Measurements from ENCODE around the gene LNPEP.
"Not testable (repeated sequence)": the region's sequence is repeated elsewhere in the genome, so short reads cannot be mapped to it uniquely, and the experiment has no call there.

LNPEP gene

DNA sequence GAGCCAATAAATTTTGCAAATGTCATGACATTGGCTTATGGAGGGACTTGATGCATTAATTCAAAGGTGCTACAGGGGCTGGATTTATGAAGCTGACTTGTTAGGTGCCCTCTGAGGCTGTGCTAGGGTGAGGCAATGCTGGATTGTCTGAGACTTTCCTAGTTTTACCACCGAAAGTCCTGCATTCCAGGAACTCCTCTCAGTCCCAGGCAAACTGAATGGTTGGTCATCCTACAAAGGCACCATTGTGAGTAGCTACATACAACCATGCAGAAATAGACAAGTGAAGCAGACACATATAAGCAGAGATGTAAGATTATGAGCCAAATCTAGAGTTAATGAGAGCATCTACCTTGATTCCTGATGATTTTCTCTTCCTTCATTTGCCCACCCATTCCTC is 111.2 kb downstream of the LNPEP start:
- DNase-seq, result no peak

DNA sequence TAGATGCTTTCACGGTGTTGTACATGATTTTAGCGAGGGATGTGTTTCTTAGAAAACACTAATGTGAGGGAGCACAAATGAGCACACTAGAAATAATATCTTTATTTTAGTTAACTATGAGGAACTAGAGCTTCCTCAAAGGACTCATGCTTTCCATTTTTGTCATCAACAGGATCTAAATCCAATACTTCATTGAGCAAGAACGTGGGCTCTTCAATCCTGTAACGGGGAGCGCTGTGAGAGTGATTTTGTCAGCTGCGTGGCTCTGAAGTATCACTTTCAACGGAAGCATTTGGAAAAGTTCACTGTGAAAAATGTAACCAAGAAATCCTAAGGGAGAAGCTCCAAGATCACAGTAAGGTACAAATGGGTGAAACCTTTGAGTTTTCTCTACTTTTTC is 113.3 kb downstream of the LNPEP start:
- DNase-seq, result no peak

DNA sequence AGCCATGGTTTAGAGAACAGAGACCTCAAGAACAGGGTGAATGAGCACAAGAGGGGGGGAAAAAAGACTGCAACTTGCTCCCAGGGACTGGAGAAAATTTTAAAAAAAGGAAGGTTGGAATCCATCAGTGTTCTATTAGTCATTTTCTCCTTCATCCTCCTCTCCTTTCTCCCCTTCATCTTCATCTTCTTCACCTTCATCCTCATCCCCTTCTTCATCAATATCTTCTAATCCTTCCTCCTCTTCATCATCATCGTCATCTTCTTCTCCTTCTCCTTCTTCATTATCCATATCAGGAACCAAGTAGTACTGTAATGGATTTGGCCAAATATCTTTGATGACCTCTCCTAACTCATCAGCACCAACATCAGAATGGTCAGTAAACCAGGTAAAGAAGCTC is 120.4 kb downstream of the LNPEP start:
- DNase-seq, result no peak

GRCh38 chr5:97062046-97062445 is 126.2 kb downstream of the LNPEP start:
- DNase-seq, result no peak

GRCh38 chr5:97063251-97063650 is 127.4 kb downstream of the LNPEP start:
- peak in 2 of 56 donors; percentile 8 to 12 for DNase-seq

DNA sequence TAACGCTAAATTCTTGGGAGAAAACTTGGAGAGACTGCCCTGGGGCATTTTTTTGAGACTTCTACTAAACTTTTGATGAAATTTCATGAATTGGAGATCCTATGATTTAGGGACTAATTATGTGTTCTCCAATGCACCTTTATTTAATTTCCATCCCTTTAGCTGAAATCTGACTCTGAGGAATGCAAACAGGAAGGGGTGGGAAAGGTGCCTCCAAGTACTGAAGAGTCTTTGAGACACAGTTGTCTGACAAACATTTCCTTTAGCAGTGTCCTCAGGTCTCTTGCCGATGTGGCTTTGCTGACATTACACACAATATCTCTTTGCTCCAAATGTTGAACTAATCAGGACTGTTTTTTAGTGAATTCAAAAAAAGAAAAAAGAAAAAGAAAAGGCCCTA is 129.6 kb downstream of the LNPEP start:
- DNase-seq, result no peak

GRCh38 chr5:97067296-97067850 is 131.5 kb downstream of the LNPEP start:
- DNase-seq, result no peak

DNA sequence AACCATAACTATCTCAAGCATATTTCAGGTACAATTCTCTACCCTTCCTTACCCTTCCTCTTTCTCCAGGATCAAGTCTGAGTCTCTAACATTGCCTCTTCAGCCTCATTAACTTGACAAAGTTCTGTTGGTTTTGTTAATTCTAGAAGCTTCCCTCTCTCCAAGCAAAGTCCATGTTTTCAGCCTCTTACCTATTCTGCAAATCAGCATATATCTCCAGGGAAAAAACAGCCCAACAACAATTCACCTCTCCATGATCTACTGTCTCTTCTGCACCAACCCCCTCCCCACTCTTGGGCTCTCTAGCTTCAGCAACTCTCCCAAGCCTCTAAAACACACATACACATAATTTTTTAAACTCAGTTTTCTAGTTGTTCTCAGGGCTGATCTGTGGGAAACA is 134.4 kb downstream of the LNPEP start:
- no peak for DNase-seq

- DNase-seq, result peak in 19 of 56 donors; percentile 1 to 56 (median 13)
Observed at GRCh38 chr5:97071101-97071500, 135.2 kb downstream of the LNPEP start.

- DNase-seq, result no peak
Observed at GRCh38 chr5:97071993-97072392, 136.1 kb downstream of the LNPEP start.

DNA sequence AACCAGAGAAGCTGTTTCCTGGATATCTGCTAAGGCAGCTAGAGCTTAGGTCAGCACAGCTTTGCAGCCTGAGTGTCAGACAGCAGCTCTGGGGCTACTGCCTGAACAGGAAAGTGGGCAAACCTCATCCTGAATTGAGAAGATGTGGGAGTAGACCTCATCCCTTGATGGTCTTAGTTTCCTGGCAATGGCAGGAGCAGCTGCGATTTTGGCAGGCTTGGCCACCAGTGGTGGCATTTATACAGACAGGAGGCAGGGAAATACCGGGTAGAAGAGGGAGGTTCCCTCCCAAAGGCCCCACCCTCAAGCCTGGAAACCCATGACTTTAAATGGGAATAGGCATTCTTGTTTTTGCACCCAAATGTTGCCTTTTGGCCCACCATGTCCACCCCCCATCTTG is 136.8 kb downstream of the LNPEP start:
- DNase-seq, result no peak

GRCh38 chr5:97073420-97073819 is 137.5 kb downstream of the LNPEP start:
- no peak for DNase-seq

- no peak for DNase-seq
Observed at GRCh38 chr5:97074859-97075489, 139.1 kb downstream of the LNPEP start.

DNA sequence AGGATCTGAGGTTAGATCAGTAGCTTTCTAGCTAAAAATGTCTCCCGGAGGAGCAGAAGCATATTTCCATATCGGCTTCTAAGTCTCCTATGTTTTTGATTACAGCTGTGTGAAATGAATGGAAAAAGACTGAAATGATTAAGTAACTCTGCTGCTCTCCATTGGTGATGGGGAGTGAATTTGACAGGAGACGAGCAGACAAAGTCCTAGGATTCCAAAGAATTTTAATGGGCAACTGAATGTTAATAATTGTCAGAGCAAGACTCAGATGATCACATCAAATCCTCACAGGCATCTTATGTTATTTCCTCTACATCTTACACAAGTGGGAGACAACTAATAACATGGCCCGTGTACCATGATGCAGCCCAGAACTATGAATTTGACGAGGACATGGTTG is 139.8 kb downstream of the LNPEP start:
- no peak for DNase-seq

DNA sequence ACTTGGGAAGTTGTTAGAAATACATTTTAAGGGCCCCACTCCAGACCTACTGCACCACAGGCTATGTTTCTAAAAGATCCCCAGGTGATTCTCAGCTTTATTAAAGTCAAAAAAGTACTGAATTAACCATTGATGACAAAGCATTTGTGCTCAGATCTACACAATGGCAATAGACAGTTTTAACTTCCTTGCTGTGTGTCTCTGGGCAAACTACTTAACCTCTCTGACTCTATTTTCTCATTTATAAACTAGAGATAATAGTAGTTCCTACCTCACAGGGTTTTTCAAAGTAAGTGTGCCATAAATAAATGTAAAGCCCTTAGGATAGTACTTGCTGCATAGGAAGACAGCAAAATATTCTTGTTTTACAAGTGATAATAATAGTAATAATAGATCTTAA is 140.2 kb downstream of the LNPEP start:
- DNase-seq, result no peak

GRCh38 chr5:97077246-97077645 is 141.4 kb downstream of the LNPEP start:
- no peak for DNase-seq

GRCh38 chr5:97078958-97079743 is 143.3 kb downstream of the LNPEP start:
- no peak for DNase-seq

GRCh38 chr5:97084782-97085458 is 149.0 kb downstream of the LNPEP start:
- not testable (repeated sequence) for DNase-seq

GRCh38 chr5:97085459-97086181 is 149.7 kb downstream of the LNPEP start:
- no peak for DNase-seq

Data from nucleus accumbens (tissue), 56 donors.